C4-2B (cell line): ENCODE measurements around the gene GALNS.

ENCODE experiments used
- H3K27ac ChIP-seq: fragments of 450-650 bp; 2 replicates; pipeline ENCODE4 v1.5.1; 2017
- CTCF ChIP-seq: fragments of 450-650 bp; conservative IDR thresholded peaks from 2 replicates; pipeline ENCODE4 v1.5.1; 2017; ENCODE audit warnings: mild to moderate bottlenecking
- ZFX ChIP-seq: fragments of 450-650 bp; IDR thresholded peaks from 2 replicates; pipeline ENCODE4 v1.6.1; 2017

Gene GALNS

DNA sequence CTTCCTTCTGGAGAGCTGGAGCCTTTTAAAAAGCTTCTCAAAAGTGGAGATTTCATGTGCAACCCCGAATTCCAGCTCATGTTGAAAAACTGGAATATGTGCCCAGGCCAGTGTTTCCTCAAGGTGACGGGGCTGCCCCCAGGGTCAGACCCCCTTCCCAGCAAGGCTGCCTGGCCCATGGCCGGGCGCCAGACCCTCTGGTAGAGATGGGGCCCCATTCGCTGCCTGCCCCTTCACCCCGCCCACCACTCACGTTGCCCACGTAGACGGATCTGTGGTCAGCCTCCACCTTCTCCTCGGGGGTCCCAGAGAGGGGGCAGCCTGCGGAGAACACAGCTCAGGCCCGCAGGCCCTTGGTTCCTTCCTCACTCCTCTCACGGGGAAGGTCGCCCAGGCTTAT, 8.6 kb upstream of the GALNS start:
- TF ChIP-seq CTCF (no peak), ZFX (no peak)
- H3K27ac ChIP-seq: no peak overlapping the region

- no peak overlapping the region for H3K27ac ChIP-seq
- TF ChIP-seq ZFX: no peak
- no peak for TF ChIP-seq CTCF
Measured at GRCh38 chr16:88864521-88864920, 7.8 kb upstream of the GALNS start.

DNA sequence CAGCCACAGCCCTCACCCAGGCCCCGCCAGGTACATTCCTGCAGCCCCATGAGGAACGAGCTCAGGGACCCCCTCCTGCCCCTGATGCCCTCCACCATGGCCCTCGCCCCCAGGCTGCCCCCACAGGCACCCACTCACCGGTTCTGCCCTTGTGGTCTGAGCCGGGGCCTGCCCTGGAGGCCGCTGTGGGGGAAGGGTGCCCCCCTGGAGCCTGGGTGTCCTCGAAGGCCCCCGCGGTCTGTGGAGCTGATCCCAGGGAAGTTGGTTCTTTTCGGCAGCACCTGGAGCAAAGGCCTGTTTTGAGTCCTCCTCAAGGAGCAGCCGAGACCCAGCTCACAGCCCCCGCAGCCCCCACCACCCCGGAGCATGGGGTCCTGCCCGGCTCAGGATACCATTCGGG, 7.4 kb upstream of the GALNS start:
- TF ChIP-seq ZFX (no peak), CTCF (no peak)
- H3K27ac ChIP-seq: no peak overlapping the region

DNA sequence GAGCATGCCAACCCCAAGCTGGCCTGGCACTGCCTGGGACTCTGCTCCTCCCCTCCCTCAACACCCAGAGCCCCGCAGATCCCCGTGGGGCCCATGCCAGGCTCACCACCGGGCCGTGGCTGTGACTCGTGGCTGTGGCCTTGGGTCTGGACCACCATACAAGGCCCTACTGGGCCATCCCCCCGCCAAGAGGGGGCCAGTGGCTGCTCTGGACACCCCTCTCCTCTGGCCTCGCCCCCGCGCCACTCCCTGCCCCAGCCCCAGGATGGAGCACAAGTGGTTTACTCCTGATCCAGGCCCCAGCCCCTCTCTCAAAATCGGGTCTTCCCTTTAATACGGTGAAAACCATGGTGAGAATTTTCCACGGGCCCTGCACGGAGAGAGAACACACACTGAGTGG, 6.7 kb upstream of the GALNS start:
- TF ChIP-seq CTCF (no peak), ZFX (no peak)

DNA sequence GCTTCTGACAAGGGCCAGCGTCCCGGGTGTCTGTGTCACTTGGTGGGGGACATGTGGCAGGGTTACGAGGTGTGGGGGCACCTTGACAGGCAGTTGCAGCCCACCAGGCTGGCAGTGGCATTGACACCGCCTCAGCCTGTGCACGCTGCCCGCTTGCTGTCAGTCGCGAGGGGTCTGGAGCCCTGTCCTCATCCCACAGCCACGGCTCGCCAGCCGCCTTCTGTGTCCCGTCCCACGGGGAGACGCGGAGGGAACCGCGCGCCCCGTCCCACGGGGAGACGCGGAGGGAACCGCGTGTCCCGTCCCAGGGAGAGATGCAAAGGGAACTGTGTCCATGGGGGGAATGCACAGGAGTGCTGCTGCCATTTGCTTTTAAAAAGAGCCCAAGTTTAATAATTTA, 6.2 kb upstream of the GALNS start:
- TF ChIP-seq CTCF: no peak
- TF ChIP-seq ZFX: no peak

More for the DNA sequence above, 6.7 kb upstream of the GALNS start:
- H3K27ac ChIP-seq: no peak overlapping the region

DNA sequence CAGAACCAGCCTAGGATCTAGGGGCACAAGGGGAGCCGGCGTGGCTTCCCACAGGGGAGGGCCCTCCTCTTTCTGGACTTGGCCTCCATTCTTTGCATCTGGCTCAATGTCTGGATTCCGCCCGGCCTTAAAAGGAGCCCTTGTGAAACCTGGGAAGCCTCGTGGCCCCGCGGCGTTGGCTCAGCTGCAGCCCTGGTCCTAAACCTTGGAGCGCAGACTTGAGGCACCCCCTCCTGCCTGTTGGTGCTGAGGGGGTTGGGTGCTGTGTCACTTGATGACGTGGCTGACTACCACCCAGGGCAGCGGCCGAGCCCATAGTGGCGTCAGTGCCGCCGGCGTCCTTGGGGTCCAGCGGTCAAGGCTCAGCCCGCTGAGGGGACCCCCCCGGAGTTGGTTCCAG, 4.6 kb upstream of the GALNS start:
- H3K27ac ChIP-seq: no peak overlapping the region
- TF ChIP-seq CTCF (no peak), ZFX (no peak)

More for the DNA sequence above, 6.2 kb upstream of the GALNS start:
- H3K27ac ChIP-seq: no peak overlapping the region

- no peak for TF ChIP-seq ZFX
- TF ChIP-seq CTCF: no peak
- H3K27ac ChIP-seq: no peak overlapping the region
Measured at GRCh38 chr16:88859381-88860091, 2.8 kb upstream of the GALNS start.
